H1 (cell line): Measurements from ENCODE around the gene AHSP. TPM values are rescaled to one million over a fixed set of nuclear protein-coding genes. Genes with fewer than 3 reads are reported as not detected.

ENCODE experiments used
- CTCF ChIA-PET: fragments of 300-600 bp; sonication (Branson Sonifier 250); formaldehyde crosslinking; loops from one replicate; lab custom pipeline; 2021; ENCODE audit not compliant: partially characterized antibody; lab: Charles Lee
- POLR2A ChIA-PET: fragments of 300-600 bp; sonication (Branson Sonifier 250); formaldehyde crosslinking; loops from one replicate; lab custom pipeline; 2021; ENCODE audit warnings: inconsistent platforms; ENCODE audit not compliant: partially characterized antibody; lab: Charles Lee
- DNase-seq, 2 experiments: peaks; one replicate each; pipeline versions ENCODE4 v3.0.0 to v3.0.0-alpha.2; 2010 to 2022; ENCODE audit warnings: low spot score in 2 of 2, low read depth in 1 of 2, mixed read lengths in 1 of 2
- FAIRE-seq: peaks from 2 replicates; lab custom pipeline; 2011; peaks lifted over from hg19 to GRCh38; lab: Jason Lieb, UNC
- H2AFZ ChIP-seq: 2 replicates; pipeline ENCODE4 v1.8.1; 2012; ENCODE audit warnings: low read length, inconsistent platforms
- H2AK5ac ChIP-seq: 2 replicates; pipeline ENCODE4 v1.6.1; 2013; ENCODE audit warnings: low read depth, low read length
- H2BK120ac ChIP-seq: replicated peaks from 2 replicates; pipeline ENCODE3; 2013; ENCODE audit warnings: low read depth, low read length, inconsistent platforms
- H2BK12ac ChIP-seq: 2 replicates; pipeline ENCODE4 v1.6.1; 2013; ENCODE audit warnings: low read depth, low read length
- H2BK15ac ChIP-seq: 2 replicates; pipeline ENCODE4 v1.6.1; 2013; ENCODE audit warnings: low read length
- H2BK20ac ChIP-seq: 2 replicates; pipeline ENCODE4 v1.6.1; 2013; ENCODE audit warnings: low read length
- H2BK5ac ChIP-seq: 2 replicates; pipeline ENCODE4 v1.6.1; 2013; ENCODE audit warnings: low read depth, low read length
- H3K14ac ChIP-seq: 2 replicates; pipeline ENCODE4 v1.6.1; 2013; ENCODE audit warnings: inconsistent platforms; ENCODE audit not compliant: insufficient read length
- H3K18ac ChIP-seq: 2 replicates; pipeline ENCODE4 v1.6.1; 2013; ENCODE audit warnings: low read length; ENCODE audit errors: extremely low read depth
- H3K23ac ChIP-seq: 2 replicates; pipeline ENCODE4 v1.6.1; 2013; ENCODE audit warnings: inconsistent platforms; ENCODE audit not compliant: insufficient read length
- H3K23me2 ChIP-seq: 2 replicates; pipeline ENCODE4 v1.6.1; 2013; ENCODE audit warnings: low read depth, low read length
- H3K27ac ChIP-seq: 2 replicates; pipeline ENCODE4 v1.6.1; 2011; ENCODE audit warnings: low read depth, low read length, inconsistent platforms
- H3K27me3 ChIP-seq, 4 experiments: replicated peaks in 1 of 4; 1 replicate in 1 of 4; 2 replicates in 3 of 4; pipeline versions ENCODE4 v1.6.1 to v1.8.1; 2011 to 2013; ENCODE audit warnings: low read length in 3 of 4, mild to moderate bottlenecking in 3 of 4, inconsistent platforms in 2 of 4, mixed read lengths in 2 of 4, moderate library complexity in 1 of 4; ENCODE audit not compliant: control insufficient read depth in 3 of 4, insufficient read depth in 3 of 4; ENCODE audit errors: extremely low read depth in 1 of 4
- H3K36me3 ChIP-seq, 4 experiments: 2 replicates each; pipeline versions ENCODE4 v1.6.1 to v1.8.1; 2011 to 2013; ENCODE audit warnings: mild to moderate bottlenecking in 4 of 4, low read length in 3 of 4, moderate library complexity in 2 of 4, control low read depth in 1 of 4, inconsistent platforms in 1 of 4; ENCODE audit not compliant: insufficient read depth in 4 of 4, control insufficient read depth in 2 of 4
- H3K4ac ChIP-seq: replicated peaks from 2 replicates; pipeline ENCODE3; 2013; ENCODE audit warnings: low read length, low read depth, mixed read lengths, inconsistent platforms; ENCODE audit not compliant: insufficient read length
- H3K4me1 ChIP-seq, 4 experiments: replicated peaks in 1 of 4; 1 replicate in 1 of 4; 2 replicates in 3 of 4; pipeline versions ENCODE4 v1.6.1 to v1.8.1; 2011 to 2013; ENCODE audit warnings: low read length in 3 of 4, inconsistent platforms in 2 of 4, mixed read lengths in 1 of 4; ENCODE audit not compliant: insufficient read depth in 4 of 4, control insufficient read depth in 3 of 4
- H3K4me2 ChIP-seq, 2 experiments: 2 replicates each; pipeline versions ENCODE4 v1.6.1 to v1.8.1; 2011 to 2013; ENCODE audit warnings: low read depth in 2 of 2, low read length in 2 of 2, control low read depth in 1 of 2, inconsistent platforms in 1 of 2, mild to moderate bottlenecking in 1 of 2; ENCODE audit not compliant: insufficient read depth in 1 of 2
- H3K4me3 ChIP-seq, 4 experiments: fragments of 200-600, 300-600 bp in 1 of 4; sonication (generic), shearing (Covaris generic), sonication (Bioruptor Twin) in 1 of 4; 2 replicates each; pipeline versions ENCODE4 v1.5.1 to v1.8.1; 2011 to 2016; ENCODE audit warnings: low read length in 4 of 4, low read depth in 3 of 4, control low read depth in 2 of 4, inconsistent platforms in 2 of 4, mild to moderate bottlenecking in 2 of 4, mixed read lengths in 1 of 4, moderate library complexity in 1 of 4; ENCODE audit not compliant: insufficient read depth in 2 of 4; ENCODE audit errors: extremely low read depth in 1 of 4
- H3K56ac ChIP-seq: replicated peaks from 2 replicates; pipeline ENCODE3; 2013; ENCODE audit warnings: low read depth, mild to moderate bottlenecking, mixed read lengths, low read length, inconsistent platforms; ENCODE audit not compliant: insufficient read length
- H3K79me1 ChIP-seq: 2 replicates; pipeline ENCODE4 v1.6.1; 2013; ENCODE audit warnings: low read depth, low read length, control low read depth
- H3K79me2 ChIP-seq, 2 experiments: 2 replicates each; pipeline versions ENCODE4 v1.6.1 to v1.8.1; 2012 to 2013; ENCODE audit warnings: low read length in 2 of 2, mild to moderate bottlenecking in 2 of 2, inconsistent platforms in 1 of 2; ENCODE audit not compliant: insufficient read depth in 2 of 2, control insufficient read depth in 1 of 2
- H3K9ac ChIP-seq, 4 experiments: replicated peaks in 1 of 4; 1 replicate in 1 of 4; 2 replicates in 3 of 4; pipeline versions ENCODE4 v1.6.1 to v1.8.1; 2011 to 2013; ENCODE audit warnings: low read depth in 3 of 4, low read length in 3 of 4, control low read depth in 2 of 4, mild to moderate bottlenecking in 2 of 4, moderate library complexity in 2 of 4, inconsistent platforms in 1 of 4; ENCODE audit errors: extremely low read depth in 1 of 4
- H3K9me3 ChIP-seq, 2 experiments: 2 replicates each; pipeline versions ENCODE4 v1.6.1 to v1.8.1; 2012 to 2013; ENCODE audit warnings: mild to moderate bottlenecking in 2 of 2, moderate library complexity in 2 of 2, control low read depth in 1 of 2, inconsistent platforms in 1 of 2, low read depth in 1 of 2, low read length in 1 of 2, mixed read lengths in 1 of 2; ENCODE audit not compliant: insufficient read depth in 2 of 2
- H4K20me1 ChIP-seq, 2 experiments: replicated peaks in 1 of 2; 2 replicates each; pipeline versions ENCODE3 to v1.8.1; 2011 to 2013; ENCODE audit warnings: inconsistent platforms in 2 of 2, low read length in 2 of 2, mild to moderate bottlenecking in 1 of 2; ENCODE audit not compliant: insufficient read depth in 2 of 2, control insufficient read depth in 1 of 2
- H4K5ac ChIP-seq: 2 replicates; pipeline ENCODE4 v1.6.1; 2013; ENCODE audit warnings: low read length, low read depth, mixed read lengths, inconsistent platforms; ENCODE audit not compliant: insufficient read length
- H4K8ac ChIP-seq: 2 replicates; pipeline ENCODE4 v1.8.0; 2013; ENCODE audit warnings: mild to moderate bottlenecking, moderate library complexity, low read length, inconsistent platforms; ENCODE audit not compliant: insufficient read depth; ENCODE audit errors: extremely low read depth
- H4K91ac ChIP-seq: replicated peaks from 2 replicates; pipeline ENCODE3; 2013; ENCODE audit warnings: low read length, mixed read lengths, inconsistent platforms; ENCODE audit not compliant: insufficient read length
- CREB1 ChIP-seq: IDR thresholded peaks from 2 replicates; pipeline ENCODE4 v1.6.1; 2012; ENCODE audit warnings: inconsistent platforms
- EP300 ChIP-seq, 2 experiments: IDR thresholded peaks; 1 replicate in 1 of 2; 2 replicates in 1 of 2; pipeline ENCODE4 v1.6.1; 2011 to 2012; ENCODE audit warnings: low read depth in 2 of 2, low read length in 2 of 2, mild to moderate bottlenecking in 2 of 2, borderline replicate concordance in 1 of 2, inconsistent platforms in 1 of 2, moderate library complexity in 1 of 2
- HDAC2 ChIP-seq, 2 experiments: fragments of 300-600 bp in 1 of 2; sonication (generic) in 1 of 2; IDR thresholded peaks; 2 replicates each; pipeline ENCODE4 v1.6.1; 2011 to 2012; ENCODE audit warnings: low read depth in 2 of 2, low read length in 2 of 2, mild to moderate bottlenecking in 2 of 2, moderate library complexity in 2 of 2, borderline replicate concordance in 1 of 2, inconsistent platforms in 1 of 2
- JUND ChIP-seq: IDR thresholded peaks from 2 replicates; pipeline ENCODE4 v1.6.1; 2011; ENCODE audit warnings: mild to moderate bottlenecking, improper control_type of control experiment, low read length
- NANOG ChIP-seq: IDR thresholded peaks from 2 replicates; pipeline ENCODE4 v1.6.1; 2011; ENCODE audit warnings: low read length, low read depth, mild to moderate bottlenecking, inconsistent platforms; ENCODE audit not compliant: insufficient read depth, poor library complexity, severe bottlenecking
- RAD21 ChIP-seq, 2 experiments: IDR thresholded peaks in 1 of 2; conservative IDR thresholded peaks in 1 of 2; 2 replicates each; pipeline ENCODE4 v1.6.1; 2011; ENCODE audit warnings: low read depth in 2 of 2, low read length in 2 of 2, improper control_type of control experiment in 1 of 2, inconsistent platforms in 1 of 2, mild to moderate bottlenecking in 1 of 2, moderate library complexity in 1 of 2
- RXRA ChIP-seq: IDR thresholded peaks from 2 replicates; pipeline ENCODE4 v1.6.1; 2011; ENCODE audit warnings: low read depth, mild to moderate bottlenecking, low read length, moderate library complexity; ENCODE audit not compliant: insufficient read depth
- SP1 ChIP-seq: IDR thresholded peaks from 2 replicates; pipeline ENCODE4 v1.6.1; 2011; ENCODE audit warnings: low read depth, low read length
- SRF ChIP-seq: IDR thresholded peaks from 2 replicates; pipeline ENCODE4 v1.6.1; 2011; ENCODE audit warnings: mild to moderate bottlenecking, low read depth, low read length, moderate library complexity
- TEAD4 ChIP-seq: IDR thresholded peaks from 2 replicates; pipeline ENCODE4 v1.6.1; 2012; ENCODE audit warnings: low read depth, low read length, inconsistent platforms, mixed read lengths
- YY1 ChIP-seq: IDR thresholded peaks from 2 replicates; pipeline ENCODE4 v1.6.1; 2011; ENCODE audit warnings: low read depth, mild to moderate bottlenecking, low read length
- WGBS, 2 experiments: shearing (Covaris generic) in 1 of 2; methylation state at CpG; one replicate each; pipeline versions ENCODE4 v1.1.6 to v1.1.7; 2013 to 2015; ENCODE audit warnings: low lambda C conversion rate in 2 of 2, mixed read lengths in 2 of 2, inconsistent platforms in 1 of 2, low coverage in 1 of 2, missing lambda C conversion rate in 1 of 2; ENCODE audit not compliant: insufficient replicate concordance in 2 of 2, insufficient coverage in 1 of 2, insufficient read length in 1 of 2; ENCODE audit errors: extremely low coverage in 1 of 2, missing lambda C conversion rate in 1 of 2; 5-methylcytosine and 5-hydroxymethylcytosine counted together
- polyA plus RNA-seq, 7 experiments: library from polyadenylated mRNA; depleted of rRNA in 3 of 7; stranded (reverse) in 5 of 7; unstranded in 2 of 7; fragments of >200 nt in 5 of 7; fragments of 200-250 nt in 2 of 7; gene quantifications; 1 replicate in 5 of 7; 2 replicates in 1 of 7; 4 replicates in 1 of 7; pipeline versions ENCODE4 v1.2.1 to v1.2.3, GENCODE V29; 2011 to 2013; ENCODE audit warnings: missing spikeins in 2 of 7, mixed read lengths in 2 of 7
- total RNA-seq: library from RNA; stranded (reverse); fragmentation: NEBNext Ultra II Directional; extraction: Animal tissue kit (Norgen Biotek cat#: 25700); gene quantifications from 2 replicates; pipeline ENCODE4 v1.2.1, GENCODE V29; 2021

AHSP gene
- total and polyA plus RNA-seq, 2 of the 8 experiments (the other 6 are each of a cell fraction or from before 2014, with no cell fraction given): 0.91 to 15.3 TPM

DNA sequence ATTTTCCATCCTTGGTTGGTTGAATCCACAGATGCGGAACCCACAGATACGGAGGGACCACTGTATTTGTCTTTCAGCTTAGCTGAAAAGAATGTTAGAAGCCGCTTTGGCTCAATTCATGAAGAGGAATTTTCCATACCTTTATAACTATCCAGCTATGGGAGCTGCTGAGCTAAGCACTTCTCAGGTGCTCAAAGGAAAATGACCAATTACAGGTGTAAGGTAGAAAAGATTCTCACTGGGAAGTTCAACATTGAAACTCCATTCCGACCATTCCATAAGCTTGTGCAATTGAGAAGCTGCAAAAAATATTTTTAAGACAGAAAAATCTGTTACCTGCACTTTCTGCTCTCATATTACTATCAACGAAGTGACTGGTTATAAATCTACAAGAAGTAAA, 2.7 kb downstream of the AHSP start:
- FAIRE-seq: no peak

More for the DNA sequence above, 2.7 kb downstream of the AHSP start:
- H3K18ac ChIP-seq: no peak overlapping the region
- H4K8ac ChIP-seq: no peak overlapping the region
- H3K23ac ChIP-seq: no peak overlapping the region
- POLR2A ChIA-PET: interaction anchor here (0.8 to 5.1 kb wide), 5 partner anchors 20 to 174 kb away, joined by 3 to 27 read pairs (median 8); partner anchors contain the start of gene RUSF1
- no peak overlapping the region for H2BK120ac ChIP-seq
- WGBS, 2 experiments: 78% methylated on average over 5 of the region's 5 CpGs; no CpG with 5 or more reads in 1 of the 2 experiments
- DNase-seq: no peak
- H2AK5ac ChIP-seq: no peak overlapping the region
- peaks cover 9% of the 10 kb centered on the region; the same call in 1 of the 2 replicates for H3K23me2 ChIP-seq
- H3K27ac ChIP-seq: no peak overlapping the region
- no peak overlapping the region for H2BK12ac ChIP-seq
- no peak overlapping the region for H4K91ac ChIP-seq
- no peak overlapping the region for H2BK20ac ChIP-seq
- peaks cover 5 to 31% (median 24%) of the 10 kb centered on the region in 4 experiments for H3K27me3 ChIP-seq
- peaks cover 6 to 14% (median 8%) of the 10 kb centered on the region in 4 experiments for H3K4me1 ChIP-seq
- TF ChIP-seq JUND (no peak), HDAC2 (IDR thresholded peaks at IDR 0.05; ENCODE audit: borderline replicate concordance in 1 of 2, low read depth in 2 of 2, low read length in 2 of 2) (no peak), TEAD4 (no peak), EP300 (IDR thresholded peaks at IDR 0.05; ENCODE audit: borderline replicate concordance in 1 of 2, low read depth in 2 of 2, low read length in 2 of 2) (no peak), RXRA (no peak), SP1 (no peak), SRF (no peak), YY1 (no peak), NANOG (no peak), RAD21 (IDR thresholded peaks at IDR 0.05 in 1 of 2, conservative IDR thresholded peaks at IDR 0.05 in 1 of 2; ENCODE audit: low read depth in 2 of 2, low read length in 2 of 2) (no peak), CREB1 (no peak)
- H3K9me3 ChIP-seq: no peaks in the 10 kb centered on the region
- H3K56ac ChIP-seq: no peak overlapping the region
- no peaks in the 10 kb centered on the region for H3K36me3 ChIP-seq
- H3K79me2 ChIP-seq: no peaks in the 10 kb centered on the region
- H2AFZ ChIP-seq: peak overlapping the region; percentile 97; the same call in 1 of the 2 replicates
- H3K14ac ChIP-seq: no peak overlapping the region
- no peak overlapping the region for H2BK5ac ChIP-seq
- H2BK15ac ChIP-seq: no peak overlapping the region
- H3K4me2 ChIP-seq: peak overlapping the region; percentile 73 to 92; a peak in 2 of 4 replicates
- no peak overlapping the region for H3K9ac ChIP-seq
- peak overlapping the region; percentile 51 to 74 (median 64); a peak in 6 of 8 replicates for H3K4me3 ChIP-seq
- no peaks in the 10 kb centered on the region for H3K79me1 ChIP-seq
- H4K20me1 ChIP-seq: no peaks in the 10 kb centered on the region
- H3K4ac ChIP-seq: no peak overlapping the region
- CTCF ChIA-PET: interaction anchor here (1.3 to 2.2 kb wide), 2 partner anchors 10 to 75 kb away, joined by 3 to 4 read pairs; no protein-coding TSS in a partner anchor
- no peak overlapping the region for H4K5ac ChIP-seq
